Testis (tissue), 3 donors: ENCODE measurements around the gene ACAA1. TPM values are rescaled to one million over a fixed set of nuclear protein-coding genes. Genes with fewer than 3 reads are reported as not detected.

Experiments
- DNase-seq: peaks from one replicate; pipeline ENCODE4 v3.0.0-alpha.2; 2019
- H3K27ac ChIP-seq, 2 donors: fragments of 200-600 bp; sonication (generic); one replicate each; pipeline ENCODE4 v1.5.1; 2019
- H3K27me3 ChIP-seq: fragments of 200-600 bp; sonication (generic); one replicate; pipeline ENCODE4 v1.5.1; 2019
- H3K36me3 ChIP-seq: fragments of 200-600 bp; sonication (generic); one replicate; pipeline ENCODE4 v1.5.1; 2017; ENCODE audit warnings: low read depth; ENCODE audit errors: missing control alignments
- H3K4me1 ChIP-seq: fragments of 200-600 bp; sonication (generic); one replicate; pipeline ENCODE4 v1.5.1; 2019
- H3K4me3 ChIP-seq, 2 donors: fragments of 200-600 bp; sonication (generic); one replicate each; pipeline ENCODE4 v1.5.1; 2017 to 2019
- H3K9me3 ChIP-seq: fragments of 200-600 bp; sonication (generic); one replicate; pipeline ENCODE4 v1.5.1; 2017
- CTCF ChIP-seq, 3 experiments: fragments of 450-650 bp in 2 of 3; fragments of 200-600 bp in 1 of 3; sonication (generic) in 1 of 3; IDR thresholded peaks; one replicate each; pipeline ENCODE4 v1.5.1; 2016 to 2019; ENCODE audit warnings: antibody characterized with exemption in 3 of 3, mild to moderate bottlenecking in 2 of 3, moderate library complexity in 1 of 3
- POLR2A ChIP-seq: fragments of 450-650 bp; IDR thresholded peaks from one replicate; pipeline ENCODE4 v1.6.1; 2017; ENCODE audit warnings: antibody characterized with exemption, mild to moderate bottlenecking, moderate library complexity
- WGBS, 2 donors: methylation state at CpG; one replicate each; pipeline ENCODE4 v1.1.5; 2018; 5-methylcytosine and 5-hydroxymethylcytosine counted together
- intact Hi-C: fragments of 100-400 bp; cut with DNase I; formaldehyde crosslinking; loops from one replicate; pipeline ENCODE4 v1.15.1; 2023; ENCODE audit warnings: low total_unique reads
- polyA plus RNA-seq: library from polyadenylated mRNA; stranded (reverse); fragments of 350-450 nt; fragmentation: Illumina TruSeq; extraction: RNeasy Lipid Tissue Mini Kit (QIAGEN cat#74804); gene quantifications from one replicate; pipeline ENCODE4 v1.2.3, GENCODE V29; 2014; ENCODE audit warnings: low read depth, low replicate concordance; ENCODE audit not compliant: insufficient read depth
- total RNA-seq, 2 donors: library from RNA; depleted of rRNA; stranded (reverse); fragments of >200 nt; gene quantifications; one replicate each; pipeline ENCODE4 v1.2.3, GENCODE V29; 2016

The ACAA1 gene
- total and polyA plus RNA-seq, 3 donors from 2014 or later = 50.7 to 60.9 (median 58.3) TPM

GRCh38 chr3:38122712-38123290, 14.1 kb downstream of the ACAA1 start:
- Histone ChIP-seq H3K36me3 (no peaks in the 10 kb centered on the region), H3K9me3 (no peaks in the 10 kb centered on the region), H3K4me1 (no peaks in the 10 kb centered on the region), H3K4me3 (no peak overlapping the region), H3K27ac (no peak overlapping the region), H3K27me3 (no peaks in the 10 kb centered on the region)
- no peak for DNase-seq
- WGBS, 2 donors = 86 to 92% methylated on average over 8 to 9 of the region's 9 CpGs
- intact Hi-C loops = no loop called here
- TF ChIP-seq CTCF (IDR thresholded peaks at IDR 0.05) (no peak), POLR2A (no peak)

- Histone ChIP-seq H3K27ac (no peak overlapping the region), H3K4me3 (no peak overlapping the region), H3K36me3 (no peaks in the 10 kb centered on the region), H3K4me1 (no peaks in the 10 kb centered on the region), H3K27me3 (no peaks in the 10 kb centered on the region), H3K9me3 (no peaks in the 10 kb centered on the region)
- TF ChIP-seq CTCF (IDR thresholded peaks at IDR 0.05) = no peak
- no peak for TF ChIP-seq POLR2A
- no peak for DNase-seq
- 87 to 88% methylated on average over 9 to 13 of the region's 13 CpGs for WGBS, 2 donors
- intact Hi-C loops = no loop called here
These were observed 15.0 kb downstream of the ACAA1 start for GRCh38 chr3:38121832-38122461.

DNA sequence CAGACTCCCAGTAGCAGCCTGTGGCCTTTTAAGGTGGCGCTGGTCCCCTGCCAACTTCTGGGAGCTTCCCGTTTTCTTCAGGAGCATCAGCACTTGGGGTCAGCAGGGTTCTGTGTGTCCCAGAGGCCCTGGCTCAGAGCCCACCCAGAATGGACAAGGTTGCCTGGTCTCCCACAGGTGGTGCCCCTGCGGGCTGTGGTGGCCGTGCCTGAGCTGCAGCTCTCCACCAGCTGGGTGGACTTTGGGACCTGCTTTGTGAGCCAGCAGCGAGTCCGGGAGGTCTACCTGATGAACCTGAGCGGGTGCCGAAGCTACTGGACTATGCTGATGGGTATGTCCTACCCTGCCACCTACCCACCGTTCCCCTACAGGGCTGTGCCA, 15.5 kb downstream of the ACAA1 start:
- Histone ChIP-seq H3K4me1 (no peaks in the 10 kb centered on the region), H3K9me3 (no peaks in the 10 kb centered on the region), H3K4me3 (no peak overlapping the region), H3K27ac (no peak overlapping the region), H3K27me3 (no peaks in the 10 kb centered on the region), H3K36me3 (no peaks in the 10 kb centered on the region)
- 84% methylated on average over 9 of the region's 9 CpGs; no CpG with 5 or more reads in 1 of the 2 donors for WGBS, 2 donors
- intact Hi-C loops = no loop called here
- no peak for DNase-seq
- TF ChIP-seq CTCF (IDR thresholded peaks at IDR 0.05) (no peak), POLR2A (no peak)

DNA sequence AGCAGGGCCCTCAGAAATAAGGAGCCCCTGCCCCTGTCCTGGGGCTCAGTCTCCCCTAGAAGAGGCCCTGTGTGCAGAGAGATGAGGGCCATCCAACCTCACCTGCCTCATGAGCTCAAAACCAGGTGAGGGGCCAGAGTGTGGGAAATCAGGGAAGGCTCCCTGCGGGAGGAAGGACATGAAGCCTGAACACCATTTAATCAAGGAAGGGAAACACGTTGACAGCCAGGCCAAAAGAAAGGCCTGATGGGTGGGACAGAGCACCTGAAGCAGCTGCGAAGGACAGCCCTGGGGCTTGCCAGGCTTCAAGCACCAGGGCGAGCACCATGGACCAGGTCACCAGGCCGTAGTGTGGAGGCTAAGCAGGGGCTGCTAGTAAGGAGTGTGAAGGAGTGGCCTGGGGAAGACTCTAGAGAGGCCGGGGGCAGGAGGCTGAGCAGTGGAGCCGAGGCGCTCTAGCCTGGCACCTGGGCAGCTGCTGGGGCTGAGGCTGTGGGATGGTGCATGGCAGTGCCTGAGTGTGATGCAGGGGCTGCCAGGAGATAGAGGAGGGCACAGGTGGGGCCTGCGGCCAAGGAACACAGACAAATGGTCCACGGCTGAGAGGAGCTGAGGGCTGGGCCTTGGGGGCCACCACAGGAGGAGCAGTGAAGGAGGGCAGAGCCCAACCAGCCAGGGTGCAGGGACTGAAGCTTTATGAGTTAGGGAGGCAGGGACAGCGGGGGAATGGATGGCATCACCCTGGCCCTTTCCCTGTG, 16.1 kb downstream of the ACAA1 start:
- Histone ChIP-seq H3K4me3 (no peak overlapping the region), H3K27ac (no peak overlapping the region), H3K9me3 (no peaks in the 10 kb centered on the region), H3K27me3 (no peaks in the 10 kb centered on the region), H3K4me1 (no peaks in the 10 kb centered on the region), H3K36me3 (no peaks in the 10 kb centered on the region)
- intact Hi-C loops = no loop called here
- 86 to 88% methylated on average over 10 to 11 of the region's 11 CpGs for WGBS, 2 donors
- TF ChIP-seq CTCF (IDR thresholded peaks at IDR 0.05) = no peak
- TF ChIP-seq POLR2A = no peak
- DNase-seq = no peak
